ENCODE results near the gene HAUS7.

Gene HAUS7

GRCh38 chrX:153500676-153501280 is 30.4 kb upstream of the HAUS7 start:
- Histone ChIP-seq H3K4me3 (no peak overlapping the region), H3K27ac (peak overlapping the region in 1 of 21 experiments; percentile 88)

GRCh38 chrX:153499876-153500275 is 29.5 kb upstream of the HAUS7 start:
- no peak overlapping the region for H3K4me3 ChIP-seq
- peak overlapping the region in 3 of 21 experiments; percentile 20 to 69 (median 43) for H3K27ac ChIP-seq

- H3K27ac ChIP-seq, result peak overlapping the region in 3 of 21 experiments; percentile 20 to 69 (median 43)
- H3K4me3 ChIP-seq, result no peak overlapping the region
These were observed 29.0 kb upstream of the HAUS7 start for GRCh38 chrX:153499341-153499740.

GRCh38 chrX:153498453-153498852 is 28.1 kb upstream of the HAUS7 start:
- H3K4me3 ChIP-seq, result no peak overlapping the region
- peak overlapping the region in 2 of 21 experiments; percentile 37 to 69 for H3K27ac ChIP-seq

- Histone ChIP-seq H3K27ac (peak overlapping the region in 5 of 21 experiments; percentile 6 to 83 (median 17)), H3K4me3 (peak overlapping the region in 4 of 7 experiments; percentile 19 to 39 (median 30))
These were observed 26.2 kb upstream of the HAUS7 start for GRCh38 chrX:153496590-153496959.

GRCh38 chrX:153495903-153496589 is 25.7 kb upstream of the HAUS7 start:
- peak overlapping the region; percentile 14 to 39 (median 28) for H3K4me3 ChIP-seq
- peak overlapping the region in 7 of 21 experiments; percentile 6 to 83 (median 72) for H3K27ac ChIP-seq

- peak overlapping the region in 17 of 21 experiments; percentile 11 to 83 (median 51) for H3K27ac ChIP-seq
- peak overlapping the region; percentile 14 to 39 (median 28) for H3K4me3 ChIP-seq
These were observed 25.0 kb upstream of the HAUS7 start for GRCh38 chrX:153495362-153495751.

- peak within 1 kb of the TSS; percentile 14 to 39 (median 28) for H3K4me3 ChIP-seq
- peak within 1 kb of the TSS in 17 of 21 experiments; percentile 11 to 83 (median 51) for H3K27ac ChIP-seq
These were observed 24.4 kb upstream of the HAUS7 start, which contains the start of gene BGN for GRCh38 chrX:153494541-153495361. TSS of gene BGN (plus strand) at chrX:153494980. CDS start at chrX:153504632, 9,652 bp downstream.

GRCh38 chrX:153494061-153494460 is 23.7 kb upstream of the HAUS7 start:
- peak overlapping the region in 8 of 21 experiments; percentile 25 to 83 (median 66) for H3K27ac ChIP-seq
- H3K4me3 ChIP-seq, result peak overlapping the region in 1 of 7 experiments; percentile 39

GRCh38 chrX:153493085-153493484 is 22.7 kb upstream of the HAUS7 start:
- H3K27ac ChIP-seq, result no peak overlapping the region
- no peak overlapping the region for H3K4me3 ChIP-seq

GRCh38 chrX:153492543-153492942 is 22.2 kb upstream of the HAUS7 start:
- Histone ChIP-seq H3K4me3 (no peak overlapping the region), H3K27ac (no peak overlapping the region)

- Histone ChIP-seq H3K27ac (no peak overlapping the region), H3K4me3 (no peak overlapping the region)
These were observed 21.5 kb upstream of the HAUS7 start for GRCh38 chrX:153491918-153492317.

GRCh38 chrX:153491351-153491914 is 21.1 kb upstream of the HAUS7 start:
- H3K27ac ChIP-seq, result no peak overlapping the region
- no peak overlapping the region for H3K4me3 ChIP-seq

- no peak overlapping the region for H3K27ac ChIP-seq
These were observed 20.0 kb upstream of the HAUS7 start for GRCh38 chrX:153490217-153490930.

GRCh38 chrX:153488231-153488914 is 18.0 kb upstream of the HAUS7 start:
- H3K4me3 ChIP-seq, result no peak overlapping the region
- H3K27ac ChIP-seq, result peak overlapping the region in 7 of 21 experiments; percentile 14 to 49 (median 38)

More at GRCh38 chrX:153490217-153490930, 20.0 kb upstream of the HAUS7 start:
- H3K4me3 ChIP-seq, result no peak overlapping the region

- Histone ChIP-seq H3K27ac (peak overlapping the region in 5 of 21 experiments; percentile 14 to 49 (median 43)), H3K4me3 (no peak overlapping the region)
These were observed 17.3 kb upstream of the HAUS7 start for GRCh38 chrX:153487590-153488071.

GRCh38 chrX:153486171-153486570 is 15.8 kb upstream of the HAUS7 start:
- Histone ChIP-seq H3K4me3 (no peak overlapping the region), H3K27ac (no peak overlapping the region)

- Histone ChIP-seq H3K4me3 (no peak overlapping the region), H3K27ac (no peak overlapping the region)
These were observed 15.2 kb upstream of the HAUS7 start for GRCh38 chrX:153485396-153486080.
